CD14-positive monocyte (primary cell): ENCODE data around the gene DCLRE1A. TPM values are rescaled to one million over a fixed set of nuclear protein-coding genes. Genes with fewer than 3 reads are reported as not detected.

Experiments
- DNase-seq, 3 donors: peaks; one replicate each; pipeline ENCODE4 v3.0.0-alpha.2; 2011 to 2022
- H2AFZ ChIP-seq: 2 replicates; pipeline ENCODE4 v1.6.0; 2012; ENCODE audit warnings: mild to moderate bottlenecking, low read depth, low read length, inconsistent platforms; ENCODE audit not compliant: insufficient read depth, poor library complexity, severe bottlenecking
- H3K27ac ChIP-seq, 2 donors: 1 replicate in 1 of 2; 2 replicates in 1 of 2; pipeline ENCODE4 v1.5.1; 2012 to 2013; ENCODE audit warnings: low read length in 2 of 2, control low read depth in 1 of 2, inconsistent platforms in 1 of 2, low read depth in 1 of 2, mild to moderate bottlenecking in 1 of 2
- H3K27me3 ChIP-seq, 2 donors: one replicate each; pipeline versions ENCODE4 v1.6.0 to v1.6.1; 2011 to 2013; ENCODE audit warnings: low read length in 2 of 2; ENCODE audit not compliant: control insufficient read depth in 2 of 2, insufficient read depth in 2 of 2
- H3K36me3 ChIP-seq, 2 donors: replicated peaks in 1 of 2; 1 replicate in 1 of 2; 2 replicates in 1 of 2; pipeline versions ENCODE4 v1.5.1 to v1.6.1; 2012 to 2013; ENCODE audit warnings: low read length in 2 of 2, control low read depth in 1 of 2, inconsistent platforms in 1 of 2, mild to moderate bottlenecking in 1 of 2; ENCODE audit not compliant: insufficient read depth in 2 of 2, control insufficient read depth in 1 of 2
- H3K4me1 ChIP-seq, 2 donors: 1 replicate in 1 of 2; 2 replicates in 1 of 2; pipeline versions ENCODE4 v1.5.1 to v1.6.1; 2012 to 2013; ENCODE audit warnings: low read length in 2 of 2, control low read depth in 1 of 2, inconsistent platforms in 1 of 2, mild to moderate bottlenecking in 1 of 2, moderate library complexity in 1 of 2; ENCODE audit not compliant: insufficient read depth in 2 of 2, control insufficient read depth in 1 of 2
- H3K4me2 ChIP-seq: replicated peaks from 2 replicates; pipeline ENCODE3; 2012; ENCODE audit warnings: low read length, moderate library complexity, mild to moderate bottlenecking; ENCODE audit not compliant: poor library complexity, severe bottlenecking; ENCODE audit errors: extremely low read depth
- H3K4me3 ChIP-seq, 3 experiments: fragments of 200-600 bp in 1 of 3; sonication (generic) in 1 of 3; replicated peaks in 1 of 3; 1 replicate in 2 of 3; 2 replicates in 1 of 3; pipeline ENCODE4 v1.5.1; 2011 to 2013; ENCODE audit warnings: low read length in 3 of 3, mild to moderate bottlenecking in 3 of 3, control low read depth in 2 of 3, low read depth in 2 of 3, inconsistent platforms in 1 of 3, moderate library complexity in 1 of 3
- H3K79me2 ChIP-seq: 2 replicates; pipeline ENCODE4 v1.6.0; 2012; ENCODE audit warnings: mild to moderate bottlenecking, control low read depth, inconsistent platforms, low read length, moderate library complexity; ENCODE audit not compliant: insufficient read depth
- H3K9ac ChIP-seq: 2 replicates; pipeline ENCODE4 v1.6.0; 2017; ENCODE audit warnings: low read length, mild to moderate bottlenecking; ENCODE audit not compliant: insufficient read depth, poor library complexity, severe bottlenecking
- H3K9me3 ChIP-seq, 2 donors: replicated peaks in 1 of 2; 1 replicate in 1 of 2; 2 replicates in 1 of 2; pipeline versions ENCODE4 v1.5.1 to v1.6.1; 2012 to 2013; ENCODE audit warnings: low read length in 2 of 2, control low read depth in 1 of 2; ENCODE audit not compliant: control insufficient read depth in 1 of 2, insufficient read depth in 1 of 2
- H4K20me1 ChIP-seq: 2 replicates; pipeline ENCODE4 v1.6.0; 2012; ENCODE audit warnings: mild to moderate bottlenecking, low read length, control low read depth, moderate library complexity; ENCODE audit not compliant: insufficient read depth
- H3K27ac Mint-ChIP-seq, 7 donors: one replicate each; pipeline ENCODE4 v1.8.0; 2020; ENCODE audit warnings: mild to moderate bottlenecking in 7 of 7, mixed read lengths in 7 of 7, moderate library complexity in 6 of 7, inconsistent platforms in 2 of 7
- H3K27me3 Mint-ChIP-seq, 3 donors: one replicate each; pipeline ENCODE4 v1.8.0; 2021 to 2022; ENCODE audit warnings: low read depth in 3 of 3, mild to moderate bottlenecking in 3 of 3, mixed read lengths in 3 of 3, moderate library complexity in 3 of 3, inconsistent platforms in 1 of 3
- H3K36me3 Mint-ChIP-seq, 2 donors: one replicate each; pipeline ENCODE4 v1.8.0; 2020; ENCODE audit warnings: mixed read lengths in 2 of 2, inconsistent platforms in 1 of 2, mild to moderate bottlenecking in 1 of 2
- H3K4me1 Mint-ChIP-seq: one replicate; pipeline ENCODE4 v1.8.0; 2020; ENCODE audit warnings: mild to moderate bottlenecking, mixed read lengths
- H3K4me3 Mint-ChIP-seq, 2 donors: one replicate each; pipeline ENCODE4 v1.8.0; 2020; ENCODE audit warnings: mild to moderate bottlenecking in 2 of 2, mixed read lengths in 2 of 2, moderate library complexity in 1 of 2
- H3K9me3 Mint-ChIP-seq, 7 donors: one replicate each; pipeline ENCODE4 v1.8.0; 2020 to 2022; ENCODE audit warnings: mixed read lengths in 7 of 7, mild to moderate bottlenecking in 6 of 7, moderate library complexity in 6 of 7, inconsistent platforms in 2 of 7
- CTCF ChIP-seq: fragments of 200-600 bp; IDR thresholded peaks from one replicate; pipeline ENCODE4 v1.8.0; 2022; ENCODE audit warnings: antibody characterized with exemption, mild to moderate bottlenecking
- WGBS: methylation state at CpG from one replicate; pipeline ENCODE4 v1.1.5; 2013; ENCODE audit warnings: missing lambda C conversion rate; ENCODE audit not compliant: insufficient coverage; 5-methylcytosine and 5-hydroxymethylcytosine counted together
- intact Hi-C, 2 donors: fragments of 100-400 bp; cut with micrococcal nuclease; formaldehyde crosslinking; loops; one replicate each; pipeline versions ENCODE4 v1.15.0 to v1.15.1; 2023
- polyA plus RNA-seq, 3 donors: library from polyadenylated mRNA; depleted of rRNA in 1 of 3; unstranded in 2 of 3; stranded (reverse) in 1 of 3; fragments of 300-500 nt in 2 of 3; fragments of >200 nt in 1 of 3; fragmentation: Illumina TruSeq in 2 of 3; gene quantifications; 1 replicate in 2 of 3; 2 replicates in 1 of 3; pipeline ENCODE4 v1.2.3, GENCODE V29; 2012 to 2021

The DCLRE1A gene
- polyA plus RNA-seq, 3 donors, result 1.00 to 1.3 (median 1.3) TPM

- no peak for TF ChIP-seq CTCF
- peaks cover 0 to 2% (median 0%) of the 10 kb centered on the region in 7 donors for H3K9me3 Mint-ChIP-seq
- intact Hi-C loops, result no loop called here
- Histone ChIP-seq H3K9me3 (no peaks in the 10 kb centered on the region), H3K27ac (no peak overlapping the region), H3K9ac (no peak overlapping the region), H3K4me2 (no peak overlapping the region), H3K4me3 (no peak overlapping the region), H3K79me2 (peaks cover 3% of the 10 kb centered on the region), H3K4me1 (no peaks in the 10 kb centered on the region), H3K27me3 (no peaks in the 10 kb centered on the region), H4K20me1 (peaks cover 5% of the 10 kb centered on the region), H3K36me3 (peaks cover 22 to 69% of the 10 kb centered on the region in 2 donors), H2AFZ (no peak overlapping the region)
- peaks cover 45 to 57% of the 10 kb centered on the region in 2 donors for H3K36me3 Mint-ChIP-seq
- H3K27me3 Mint-ChIP-seq, result no peaks in the 10 kb centered on the region
- H3K27ac Mint-ChIP-seq, result peak overlapping the region in 1 of 7 donors; percentile 13
- H3K4me1 Mint-ChIP-seq, result peaks cover 3% of the 10 kb centered on the region
- DNase-seq, result no peak
- no CpG with 5 or more reads among the region's 3 CpGs for WGBS
- H3K4me3 Mint-ChIP-seq, result no peak overlapping the region
Measured at GRCh38 chr10:113891476-113891875, 37.6 kb upstream of the DCLRE1A start.

DNA sequence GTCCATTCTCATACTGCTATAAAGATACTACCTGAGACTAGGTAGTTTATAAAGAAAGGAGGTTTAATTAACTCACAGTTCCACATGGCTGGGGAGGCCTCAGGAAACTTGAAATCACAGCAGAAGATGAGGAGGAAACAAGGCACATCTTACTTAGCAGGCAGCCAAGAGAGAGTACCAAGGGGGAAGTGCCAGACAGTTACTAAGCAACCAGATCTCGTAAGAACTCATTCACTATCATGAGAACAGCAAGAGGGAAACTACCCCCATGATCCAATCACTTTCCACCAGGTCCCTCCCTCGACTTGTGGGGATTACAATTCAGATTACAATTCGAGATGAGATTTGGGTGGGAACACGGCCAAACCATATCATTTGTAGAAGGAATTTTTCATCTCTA, 36.9 kb upstream of the DCLRE1A start:
- peak overlapping the region in 1 of 7 donors; percentile 77 for H3K27ac Mint-ChIP-seq

More for the DNA sequence above, 36.9 kb upstream of the DCLRE1A start:
- no peak for DNase-seq
- Histone ChIP-seq H3K27ac (no peak overlapping the region), H3K4me2 (no peak overlapping the region), H3K36me3 (peaks cover 25 to 76% of the 10 kb centered on the region in 2 donors), H3K27me3 (no peaks in the 10 kb centered on the region), H3K79me2 (peaks cover 3% of the 10 kb centered on the region), H3K9ac (no peak overlapping the region), H2AFZ (no peak overlapping the region), H3K4me1 (no peaks in the 10 kb centered on the region), H3K9me3 (no peaks in the 10 kb centered on the region), H3K4me3 (no peak overlapping the region), H4K20me1 (peaks cover 5% of the 10 kb centered on the region)
- WGBS, result no CpG with 5 or more reads among the region's 4 CpGs
- Mint-ChIP-seq H3K36me3 (peaks cover 50 to 63% of the 10 kb centered on the region in 2 donors), H3K4me1 (peaks cover 3% of the 10 kb centered on the region), H3K27me3 (no peaks in the 10 kb centered on the region), H3K9me3 (peaks cover 0 to 2% (median 0%) of the 10 kb centered on the region in 7 donors), H3K4me3 (no peak overlapping the region)
- intact Hi-C loops, result no loop called here
- TF ChIP-seq CTCF, result no peak
